OCI-LY3 (cell line): ENCODE measurements around the gene CCDC38.

Experiments
- EZH2phosphoT487 ChIP-seq: fragments of 200-600 bp; shearing (Covaris generic); IDR thresholded peaks from 2 replicates; pipeline ENCODE4 v1.6.1; 2018; ENCODE audit warnings: antibody characterized with exemption, mixed run types, low read depth
- TF ChIP-seq, protein P1 (sequence below): fragments of 200-600, 300-600 bp; sonication (generic); IDR thresholded peaks from 2 replicates; pipeline ENCODE4 v1.5.1; 2014; ENCODE audit warnings: antibody characterized with exemption, low read length, low read depth

DNA sequence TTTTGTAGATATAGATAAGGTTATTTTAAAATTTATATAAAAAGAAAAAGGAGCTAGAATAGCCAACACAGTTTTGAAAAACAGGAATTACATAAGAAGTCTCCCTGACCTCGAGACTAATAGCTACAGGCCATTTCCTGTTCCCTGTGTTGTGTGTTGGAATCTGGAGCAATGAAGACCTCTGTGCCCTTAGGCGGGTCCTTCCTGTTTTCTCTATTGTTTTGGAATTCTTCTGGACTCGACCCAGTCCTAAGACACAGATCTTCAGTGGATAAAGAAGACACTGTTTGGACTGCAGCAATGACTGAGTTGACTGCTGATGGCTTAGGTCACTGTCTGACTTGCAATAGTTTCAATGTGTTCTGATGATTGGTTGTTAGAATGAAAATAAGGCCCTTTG is 57.4 kb downstream of the CCDC38 start:
- TF ChIP-seq, protein P1, sequence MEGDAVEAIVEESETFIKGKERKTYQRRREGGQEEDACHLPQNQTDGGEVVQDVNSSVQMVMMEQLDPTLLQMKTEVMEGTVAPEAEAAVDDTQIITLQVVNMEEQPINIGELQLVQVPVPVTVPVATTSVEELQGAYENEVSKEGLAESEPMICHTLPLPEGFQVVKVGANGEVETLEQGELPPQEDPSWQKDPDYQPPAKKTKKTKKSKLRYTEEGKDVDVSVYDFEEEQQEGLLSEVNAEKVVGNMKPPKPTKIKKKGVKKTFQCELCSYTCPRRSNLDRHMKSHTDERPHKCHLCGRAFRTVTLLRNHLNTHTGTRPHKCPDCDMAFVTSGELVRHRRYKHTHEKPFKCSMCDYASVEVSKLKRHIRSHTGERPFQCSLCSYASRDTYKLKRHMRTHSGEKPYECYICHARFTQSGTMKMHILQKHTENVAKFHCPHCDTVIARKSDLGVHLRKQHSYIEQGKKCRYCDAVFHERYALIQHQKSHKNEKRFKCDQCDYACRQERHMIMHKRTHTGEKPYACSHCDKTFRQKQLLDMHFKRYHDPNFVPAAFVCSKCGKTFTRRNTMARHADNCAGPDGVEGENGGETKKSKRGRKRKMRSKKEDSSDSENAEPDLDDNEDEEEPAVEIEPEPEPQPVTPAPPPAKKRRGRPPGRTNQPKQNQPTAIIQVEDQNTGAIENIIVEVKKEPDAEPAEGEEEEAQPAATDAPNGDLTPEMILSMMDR: no peak
- no peak for TF ChIP-seq EZH2phosphoT487
